ENCODE results near the gene SMOC2.
"Not testable (repeated sequence)": the region's sequence is repeated elsewhere in the genome, so short reads cannot be mapped to it uniquely, and the experiment has no call there.

SMOC2 gene

DNA sequence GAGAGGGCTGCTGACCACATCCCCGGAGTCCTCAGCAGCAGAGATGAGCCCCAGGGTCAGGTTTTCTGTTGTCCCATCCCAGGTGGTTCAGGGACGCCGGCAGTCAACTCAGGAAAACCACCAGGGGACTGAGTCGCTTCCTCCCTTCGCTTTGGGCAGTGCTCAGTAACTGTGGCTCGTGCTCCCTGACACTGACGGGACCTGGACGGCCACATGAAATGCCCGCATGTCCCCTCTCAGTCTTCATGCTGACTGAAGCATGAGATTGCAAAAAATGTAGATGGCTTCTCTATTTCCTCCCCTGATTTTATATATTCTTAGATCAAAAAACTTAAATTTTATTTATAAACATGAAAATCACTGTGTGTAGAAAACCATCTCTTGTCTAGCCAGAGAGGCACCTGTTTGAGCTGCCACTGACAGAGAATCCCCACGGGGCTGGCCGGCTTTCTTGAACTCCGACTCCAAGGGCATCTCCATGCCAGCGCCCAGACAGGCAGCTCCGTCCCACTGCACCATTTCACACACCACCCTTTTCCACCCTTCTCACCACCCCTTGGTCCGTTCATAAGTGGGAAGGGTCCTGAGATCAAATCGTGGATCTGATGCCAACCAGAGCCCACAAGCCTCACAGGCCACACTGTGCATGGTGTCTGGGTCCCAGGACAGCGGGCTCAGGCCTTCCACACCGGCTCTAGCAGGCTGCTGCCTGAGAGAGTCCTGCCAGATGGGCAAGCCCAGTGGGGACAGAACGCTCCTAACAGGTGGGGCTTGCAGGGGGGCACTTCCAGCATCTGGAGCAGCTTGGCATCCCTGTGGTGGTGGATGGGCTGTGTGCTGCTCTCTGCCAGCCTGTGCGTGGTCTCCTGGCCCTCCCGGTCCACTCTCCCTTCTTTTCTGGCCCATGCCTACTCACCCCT lies 98.2 kb downstream of the SMOC2 start:
- DNase-seq (ENCODE audit: low read depth in 2 of 2) = no peak

DNA sequence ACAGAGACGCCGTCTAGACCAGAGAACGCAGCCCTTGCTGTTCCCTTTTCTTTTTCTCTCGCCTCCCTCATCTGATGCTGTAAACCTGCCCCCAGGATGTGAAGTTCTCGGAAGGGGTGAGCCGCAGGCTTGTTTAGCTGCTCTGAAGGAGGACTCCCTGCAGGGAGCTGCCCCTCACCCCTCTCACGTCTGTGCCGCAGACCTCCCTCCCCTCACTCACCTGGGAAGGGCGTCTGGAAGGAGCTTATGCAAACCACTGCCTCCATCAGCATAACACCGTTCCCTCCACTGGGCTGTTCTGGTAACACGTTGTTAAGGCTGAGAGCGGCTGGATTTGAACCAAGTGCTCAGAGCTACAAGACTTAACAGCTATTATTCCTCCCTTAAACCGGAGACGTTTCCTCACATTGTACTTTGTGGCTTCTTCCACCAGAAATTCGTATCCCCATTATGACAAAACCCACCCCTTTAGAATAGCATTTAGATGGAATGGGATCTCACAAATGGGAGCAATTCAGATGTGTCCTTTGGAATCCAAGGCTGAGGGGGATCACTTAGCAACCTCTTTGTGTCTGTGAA lies 99.8 kb downstream of the SMOC2 start:
- DNase-seq (ENCODE audit: low read depth in 2 of 2) = no peak

DNA sequence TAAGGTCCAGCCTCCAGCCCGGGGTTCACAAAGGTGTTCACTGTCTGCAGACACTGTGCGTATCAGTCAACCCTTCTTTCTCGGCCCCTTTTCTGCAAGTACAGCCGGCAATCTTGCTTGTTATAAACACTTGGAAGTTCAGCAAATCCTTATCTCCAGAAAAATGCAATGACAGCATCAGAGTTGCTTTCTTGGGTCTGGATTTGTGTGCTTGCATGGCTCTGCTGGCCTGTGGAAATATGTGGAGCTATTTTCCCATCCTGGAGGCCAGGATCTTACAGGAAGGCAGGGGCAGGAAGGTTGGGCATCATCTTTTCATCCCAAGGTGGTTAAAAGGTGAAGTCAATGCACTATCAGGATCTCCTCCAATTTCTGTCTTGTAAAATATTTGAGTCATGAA lies 100.3 kb downstream of the SMOC2 start:
- no peak for DNase-seq (ENCODE audit: low read depth in 2 of 2)

DNA sequence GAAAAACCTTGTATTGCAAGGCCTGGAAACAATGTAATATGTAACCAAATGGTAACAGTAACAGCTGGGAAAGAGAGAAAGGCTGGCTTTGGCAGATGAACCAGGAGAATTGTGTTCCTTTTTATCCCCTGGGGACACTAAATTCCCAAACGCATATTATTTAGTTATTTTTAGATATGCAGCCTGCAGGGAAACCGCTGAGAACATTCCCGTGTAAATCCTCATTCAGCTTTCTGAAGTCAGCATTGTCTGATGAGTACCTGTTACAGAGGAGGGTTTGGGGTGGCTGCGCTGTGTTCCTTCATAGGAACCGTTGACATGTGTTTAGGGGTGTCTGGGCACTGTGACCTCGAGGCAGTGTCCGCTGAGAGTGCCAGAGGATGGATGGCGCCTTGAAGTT lies 101.3 kb downstream of the SMOC2 start:
- DNase-seq (ENCODE audit: low read depth in 2 of 2) = no peak

DNA sequence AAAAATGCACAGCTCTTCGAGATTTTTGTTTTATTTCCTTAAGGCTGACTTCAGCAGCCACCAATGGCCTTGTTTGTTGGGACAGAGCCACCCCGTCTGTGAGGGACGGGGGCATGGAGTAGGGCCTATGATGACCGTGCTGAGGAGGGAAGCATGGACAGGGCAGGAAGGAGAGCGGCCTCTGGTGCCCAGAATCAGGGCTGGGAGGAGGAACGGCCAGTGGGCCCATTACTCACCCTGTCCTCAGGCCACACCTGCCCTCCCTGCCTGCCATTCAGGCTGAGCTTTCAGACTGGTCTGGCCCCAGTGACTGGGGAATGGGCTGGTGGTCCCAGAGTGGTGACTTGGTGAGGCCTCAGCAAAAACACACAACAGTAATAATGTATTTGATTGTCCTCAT lies 104.4 kb downstream of the SMOC2 start:
- no peak for DNase-seq (ENCODE audit: low read depth in 2 of 2)

DNA sequence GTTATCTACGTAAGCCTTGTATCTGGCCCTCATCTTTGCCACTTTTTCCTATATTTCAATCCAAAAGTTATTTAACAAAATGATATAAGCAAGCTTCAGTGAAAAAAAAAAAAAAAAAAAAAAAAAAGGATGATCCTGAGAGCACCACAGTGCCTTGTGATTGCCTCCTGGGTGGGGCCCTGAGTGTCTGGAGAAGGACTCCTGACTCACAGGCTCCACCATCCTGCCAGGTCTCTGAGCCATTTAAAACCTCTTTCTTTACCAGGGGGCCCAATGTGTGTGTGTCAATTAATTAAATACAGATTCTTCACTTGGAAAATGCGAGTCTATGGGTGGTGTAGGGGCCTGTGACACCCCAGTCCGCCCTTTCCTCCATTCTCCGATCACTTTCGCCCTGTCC lies 105.2 kb downstream of the SMOC2 start:
- no peak for DNase-seq (ENCODE audit: low read depth in 2 of 2)

DNA sequence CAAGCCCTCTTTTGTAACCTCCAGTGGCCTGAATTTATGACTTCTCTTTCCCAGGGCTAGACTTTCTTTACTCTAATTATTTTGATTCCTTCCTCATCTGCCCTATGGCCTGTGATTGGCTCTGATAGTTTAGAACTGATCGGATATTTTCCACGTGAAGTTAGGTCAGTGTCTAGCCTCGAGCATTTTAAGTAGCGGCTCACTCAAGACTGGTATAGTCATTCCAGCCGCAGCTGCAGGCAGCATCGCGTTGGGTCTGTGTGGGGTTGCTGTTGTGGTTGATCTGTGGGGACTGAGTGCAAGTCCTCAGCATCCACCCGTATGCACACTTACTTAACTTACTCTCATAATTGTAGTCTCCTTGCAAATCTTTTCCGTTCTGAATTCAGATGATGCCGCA lies 105.7 kb downstream of the SMOC2 start:
- DNase-seq (ENCODE audit: low read depth in 2 of 2) = no peak

DNA sequence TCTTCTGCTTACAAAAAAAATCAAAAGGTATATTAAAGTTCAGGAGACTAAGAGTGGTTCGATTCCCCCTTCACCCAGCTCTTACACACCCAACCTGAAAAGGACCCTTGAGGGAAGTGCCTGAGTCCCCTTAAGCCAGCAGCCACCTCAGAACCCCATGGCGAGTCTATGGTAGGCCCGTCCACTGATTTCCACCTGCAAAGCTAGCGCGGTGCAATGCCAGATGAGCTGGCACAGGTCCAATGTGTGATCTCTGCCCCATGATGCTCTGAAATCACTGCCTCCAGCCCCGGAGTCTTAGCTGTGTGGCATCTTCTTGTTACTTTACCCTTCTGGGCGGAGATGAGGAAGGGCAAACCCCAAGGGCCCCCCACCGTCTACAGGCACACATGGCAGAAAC lies 109.3 kb downstream of the SMOC2 start:
- DNase-seq (ENCODE audit: low read depth in 2 of 2) = no peak

DNA sequence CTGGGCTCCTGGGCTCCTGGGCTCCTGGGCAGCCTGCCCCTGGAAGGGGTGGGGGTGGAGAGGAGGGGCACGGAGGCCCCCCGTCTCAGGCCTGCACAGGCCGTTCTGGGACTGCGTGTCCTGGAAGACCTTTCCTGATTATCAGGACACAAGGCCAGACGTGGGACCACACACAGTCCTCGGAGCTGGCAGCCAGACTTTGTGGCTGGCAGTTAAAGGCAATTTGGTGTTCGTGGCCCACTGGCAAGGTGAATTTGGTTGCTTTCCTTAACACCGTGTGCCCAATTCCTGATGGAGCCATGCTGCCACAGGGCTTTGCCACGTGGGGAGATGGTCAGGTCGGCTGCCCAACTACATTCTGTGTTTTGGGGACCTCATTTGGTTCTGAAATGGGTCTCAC lies 113.5 kb downstream of the SMOC2 start:
- DNase-seq (ENCODE audit: low read depth in 2 of 2) = no peak

DNA sequence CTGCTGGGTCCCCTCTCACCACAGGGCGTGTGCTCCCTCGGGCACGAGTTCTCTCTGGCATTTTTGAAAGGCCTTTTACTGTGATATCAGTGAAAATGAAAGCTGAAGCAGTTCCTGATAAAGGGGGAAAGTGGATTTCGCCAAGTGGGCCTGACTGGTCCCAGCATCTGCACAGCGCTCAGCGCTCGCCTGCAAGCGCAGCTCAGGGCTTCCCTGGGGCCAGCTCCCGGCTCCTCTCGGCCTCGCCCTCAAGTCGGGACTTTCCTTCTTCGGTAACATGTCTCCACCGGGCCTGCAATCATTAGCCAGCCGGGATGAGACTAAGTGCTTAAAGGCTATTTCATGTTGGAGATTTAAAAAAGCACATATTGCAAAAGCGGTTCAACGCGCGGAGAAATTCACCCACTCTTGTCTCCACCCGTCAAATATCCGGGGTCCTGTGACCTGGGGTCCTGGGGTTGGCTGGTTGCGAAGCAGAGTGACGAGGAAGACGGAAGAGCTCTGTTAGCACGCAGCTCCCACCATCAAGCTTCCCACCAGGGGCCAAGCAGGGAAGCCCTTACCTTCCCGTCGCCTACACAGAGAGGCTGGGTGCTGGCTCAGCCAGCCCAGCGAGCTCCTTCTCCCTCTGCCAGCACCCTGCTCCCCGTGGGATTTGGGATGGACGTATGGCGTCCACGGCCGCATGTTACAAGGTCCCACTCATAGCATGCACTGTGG lies 114.1 kb downstream of the SMOC2 start:
- DNase-seq (ENCODE audit: low read depth in 2 of 2) = no peak

DNA sequence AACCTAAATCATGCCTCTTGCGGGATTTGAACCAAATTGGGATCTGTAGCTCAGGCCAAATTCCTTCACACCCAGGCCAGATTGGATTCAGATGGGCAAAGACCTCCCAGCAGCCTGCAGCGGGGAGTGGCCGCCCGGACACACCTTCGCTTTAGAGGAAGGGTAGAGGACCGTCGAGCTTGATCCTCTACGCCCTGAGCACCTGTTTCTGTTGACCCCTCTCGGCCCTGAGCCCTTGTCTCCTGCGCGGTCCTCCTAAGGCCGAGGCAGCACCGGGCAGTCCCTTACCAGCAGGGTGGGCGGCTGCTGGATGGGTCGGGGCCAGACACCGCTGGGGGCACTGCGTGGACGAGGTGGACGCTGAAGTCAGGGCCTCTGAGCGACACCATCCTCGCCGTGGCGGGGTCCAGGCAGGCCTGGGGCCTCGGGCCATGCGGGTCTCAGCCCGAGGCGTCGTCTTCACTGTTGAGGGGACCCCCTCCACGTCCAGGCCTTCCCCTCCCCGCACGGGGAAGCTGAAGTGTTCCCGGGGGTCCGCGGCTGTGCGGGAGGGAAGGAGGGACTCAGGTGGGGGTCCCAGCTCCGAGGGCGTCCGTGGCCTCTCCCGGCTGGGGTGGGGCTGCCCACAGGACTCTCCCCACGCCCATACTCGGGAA lies 114.8 kb downstream of the SMOC2 start:
- DNase-seq (ENCODE audit: low read depth in 2 of 2) = no peak

DNA sequence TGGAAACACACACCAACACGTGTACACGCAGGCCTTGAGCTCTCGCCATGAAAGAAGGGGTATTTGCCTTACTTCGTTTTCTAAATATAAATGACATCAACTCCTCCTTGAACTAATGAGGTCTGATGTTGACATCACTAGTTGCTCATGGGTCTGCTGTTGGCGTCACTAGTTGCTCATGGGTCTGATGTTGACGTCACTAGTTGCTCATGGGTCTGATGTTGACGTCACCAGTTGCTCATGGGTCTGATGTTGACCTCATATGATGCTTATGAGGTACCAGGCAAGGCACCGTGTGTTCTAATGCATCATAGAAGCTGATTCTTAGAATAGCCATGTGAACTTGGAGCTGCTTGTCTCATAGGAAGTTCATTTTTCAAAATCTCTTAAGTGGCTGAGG lies 116.5 kb downstream of the SMOC2 start:
- no peak for DNase-seq (ENCODE audit: low read depth in 2 of 2)

DNA sequence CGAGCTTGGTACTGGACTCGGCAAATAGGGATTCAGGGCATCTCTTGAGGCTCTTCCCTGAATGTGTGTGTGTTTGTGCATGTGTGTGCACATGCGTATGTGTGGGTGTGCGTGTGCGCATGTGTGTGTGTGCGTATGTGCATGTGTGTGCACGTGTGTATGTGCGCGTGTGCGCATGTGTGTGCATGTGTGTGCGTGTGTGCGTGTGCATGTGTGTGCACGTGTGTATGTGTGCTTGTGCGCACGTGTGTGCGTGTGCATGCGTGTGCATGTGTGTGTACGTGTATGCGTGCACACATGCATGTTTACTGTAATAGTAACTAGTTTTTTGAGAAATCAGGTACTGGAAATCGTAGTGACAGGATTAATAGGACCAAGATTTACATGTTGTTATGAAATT lies 117.7 kb downstream of the SMOC2 start:
- DNase-seq (ENCODE audit: low read depth in 2 of 2) = no peak

DNA sequence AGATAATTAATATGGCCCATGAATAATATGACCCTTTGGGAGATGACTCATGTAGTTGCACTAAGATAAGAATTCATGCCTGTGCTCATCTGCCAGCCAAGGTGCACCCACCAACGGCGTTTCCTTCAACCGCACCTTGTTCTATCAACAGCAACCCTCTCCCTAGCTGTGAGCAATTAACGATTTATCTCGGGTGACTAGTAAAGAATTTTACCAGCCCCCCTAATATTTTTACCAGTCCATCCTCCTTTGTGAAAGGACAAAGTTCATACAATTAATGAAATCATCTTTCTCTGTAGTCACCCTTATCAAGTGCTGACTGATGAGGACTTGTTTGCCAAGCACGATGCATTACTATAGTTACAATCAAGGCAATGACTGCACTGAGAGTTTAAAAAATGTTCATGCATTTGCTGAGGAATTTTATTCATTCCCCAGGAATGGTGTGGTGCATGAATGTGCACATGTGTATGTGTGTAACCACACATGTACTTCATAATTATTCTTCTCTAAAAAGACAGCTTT lies 118.7 kb downstream of the SMOC2 start:
- DNase-seq (ENCODE audit: low read depth in 2 of 2) = no peak

DNA sequence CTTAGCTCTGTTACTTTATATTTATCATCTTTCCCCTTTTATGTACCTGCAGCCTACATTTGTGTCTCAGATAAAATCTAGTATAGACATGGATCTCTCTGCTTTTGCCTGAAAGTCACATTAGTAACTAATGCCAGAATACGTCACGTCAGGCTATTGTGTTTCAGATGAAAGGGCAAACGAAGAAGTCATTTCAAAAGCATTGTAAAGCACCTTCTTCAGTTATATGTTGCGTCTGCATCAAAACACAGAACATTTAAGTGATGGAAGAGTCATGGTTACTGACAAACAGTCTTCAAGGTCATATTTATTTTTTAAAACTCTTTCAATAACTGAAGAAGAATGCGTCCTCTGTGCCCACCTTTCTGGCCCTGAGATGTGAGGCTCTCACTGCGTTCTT lies 119.1 kb downstream of the SMOC2 start:
- no peak for DNase-seq (ENCODE audit: low read depth in 2 of 2)

DNA sequence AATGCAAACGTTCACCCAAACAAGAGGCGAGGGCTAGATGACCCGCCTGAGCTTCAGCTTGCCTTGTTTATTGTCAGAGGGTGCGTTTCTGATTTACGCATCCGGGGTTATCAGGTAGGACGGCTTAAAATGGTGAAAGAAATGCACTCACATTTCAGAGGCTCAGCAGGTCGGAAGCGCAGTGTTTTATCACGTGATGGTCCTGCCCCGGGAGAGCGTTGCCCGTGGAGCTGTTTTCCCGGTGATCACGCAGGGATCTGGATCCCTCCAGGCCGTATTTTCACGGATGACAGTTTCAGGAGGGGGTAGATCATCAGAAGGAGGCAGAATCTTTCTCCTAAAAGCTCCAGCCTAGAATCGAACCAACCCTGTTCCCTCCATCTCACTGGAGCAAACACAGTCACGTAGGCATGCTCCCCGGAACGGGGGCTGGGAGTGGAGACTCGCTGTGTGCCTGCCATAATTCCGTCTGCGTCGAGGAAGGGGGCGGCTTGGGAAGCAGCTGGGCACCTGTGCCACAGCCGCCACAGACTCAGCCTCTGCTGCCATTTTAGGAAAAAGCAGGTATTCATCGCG lies 121.7 kb downstream of the SMOC2 start:
- no peak for DNase-seq (ENCODE audit: low read depth in 2 of 2)

DNA sequence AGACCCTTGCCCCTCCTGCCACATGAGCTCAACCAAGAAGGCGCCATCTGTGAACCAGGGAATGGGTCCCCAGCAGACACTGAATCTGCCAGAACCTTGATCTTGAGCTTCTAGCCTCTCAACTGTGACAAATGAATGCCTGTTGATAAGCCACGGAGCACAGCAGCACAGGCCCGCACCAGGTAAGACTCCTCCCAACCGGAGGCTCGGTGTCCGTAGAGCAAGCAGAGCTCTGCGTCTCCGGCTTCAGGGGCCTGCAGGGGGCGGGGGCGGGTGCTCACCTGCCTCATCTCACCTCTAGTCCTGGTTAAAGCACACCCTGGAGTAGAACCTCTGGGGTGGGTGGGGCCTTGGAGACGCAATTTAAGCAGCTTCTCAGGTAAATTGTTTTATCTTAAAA lies 122.7 kb downstream of the SMOC2 start:
- no peak for DNase-seq (ENCODE audit: low read depth in 2 of 2)

DNA sequence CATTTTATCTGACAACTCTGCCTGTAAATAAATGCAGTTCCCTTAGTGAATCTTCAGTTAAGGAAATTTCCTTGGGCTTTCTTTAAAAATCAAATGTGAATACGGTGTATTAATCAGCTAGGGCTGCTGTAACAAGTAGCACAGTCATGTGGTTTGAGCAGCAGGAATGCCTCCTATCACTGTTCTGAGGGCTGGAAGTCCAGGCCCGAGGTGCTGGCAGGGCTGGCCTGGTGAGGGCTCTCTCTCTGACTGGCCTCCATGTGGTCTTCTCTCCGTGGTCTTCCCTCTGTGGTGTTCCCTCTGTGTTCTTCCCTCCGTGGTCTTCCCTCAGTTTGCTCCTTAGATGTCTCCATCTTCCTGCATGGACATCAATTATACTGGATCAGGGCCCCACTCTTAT lies 124.1 kb downstream of the SMOC2 start:
- DNase-seq (ENCODE audit: low read depth in 2 of 2) = no peak

DNA sequence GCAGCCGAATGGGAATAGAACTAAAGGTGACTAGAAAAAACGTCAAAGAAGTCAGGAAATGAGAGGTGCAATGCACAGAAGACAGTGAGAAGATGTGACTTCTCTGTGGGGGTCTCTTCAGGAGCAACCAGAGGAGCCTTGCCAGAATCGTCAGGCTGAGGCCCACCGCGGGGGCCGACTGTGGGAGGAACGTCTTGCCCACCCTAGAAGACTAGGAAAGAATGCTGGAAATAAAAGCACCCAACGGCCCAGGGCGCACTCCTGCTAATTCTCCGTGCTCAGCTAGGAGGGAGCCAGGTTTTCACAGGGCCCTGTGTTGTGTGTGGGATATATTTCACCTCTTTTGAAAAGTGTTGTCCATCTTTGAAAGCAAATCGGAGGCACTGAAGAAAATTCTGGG lies 129.2 kb downstream of the SMOC2 start:
- no peak for DNase-seq (ENCODE audit: low read depth in 2 of 2)

DNA sequence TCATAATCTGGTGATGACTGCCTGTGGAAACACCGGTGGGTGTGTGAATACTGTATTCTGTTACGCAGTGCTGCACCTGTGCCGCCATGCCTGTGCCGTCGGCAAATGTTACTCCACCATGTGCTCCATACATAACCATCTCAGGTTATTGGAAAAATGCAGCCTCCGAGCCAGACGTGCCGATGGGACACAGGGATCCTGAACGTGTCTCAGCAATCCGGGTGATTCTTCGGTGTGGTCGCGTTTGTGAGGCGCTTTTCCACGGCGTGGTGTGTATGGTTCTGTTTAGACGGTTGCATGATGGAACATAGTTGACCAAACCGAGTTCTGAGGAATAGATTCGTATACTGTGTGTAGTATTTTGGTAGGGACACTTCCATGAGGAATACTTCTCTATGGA lies 130.3 kb downstream of the SMOC2 start:
- DNase-seq (ENCODE audit: low read depth in 2 of 2) = no peak

DNA sequence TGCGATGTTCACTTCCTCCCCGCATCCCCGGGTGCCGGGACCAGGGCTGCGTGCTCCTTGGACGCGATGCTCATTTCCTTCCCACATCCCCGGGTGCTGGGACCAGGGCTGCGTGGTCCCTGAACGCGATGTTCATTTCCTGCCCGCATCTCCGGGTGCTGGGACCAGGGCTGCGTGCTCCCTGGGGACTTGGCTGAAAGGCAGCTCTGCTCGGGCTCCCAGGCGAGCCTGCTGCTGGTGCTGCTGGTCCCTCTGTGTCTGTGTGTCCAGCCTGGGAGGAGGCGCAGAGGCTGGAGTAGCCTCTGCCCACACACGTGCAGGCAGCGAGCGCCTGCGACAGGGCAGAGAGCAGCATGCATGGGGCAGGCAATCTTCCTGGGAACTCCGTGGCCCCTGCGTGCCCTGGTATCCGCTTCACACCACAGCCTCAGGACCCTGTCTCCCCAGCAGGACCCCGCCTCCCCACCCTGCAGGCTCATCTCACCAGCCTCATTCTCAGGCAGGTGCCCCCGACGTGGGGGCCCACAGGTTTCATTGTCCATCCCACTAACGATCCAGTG lies 132.4 kb downstream of the SMOC2 start:
- not testable (repeated sequence) for DNase-seq (ENCODE audit: low read depth in 2 of 2)
